Esophagus squamous epithelium (tissue), 4 donors: ENCODE measurements around the gene DEAF1.
"Not testable (repeated sequence)": the region's sequence is repeated elsewhere in the genome, so short reads cannot be mapped to it uniquely, and the experiment has no call there.

ENCODE experiments used
- POLR2A ChIP-seq, 4 donors: fragments of 450-650 bp; IDR thresholded peaks; one replicate each; pipeline ENCODE4 v1.6.1; 2017; ENCODE audit warnings: antibody characterized with exemption in 4 of 4, mild to moderate bottlenecking in 4 of 4, moderate library complexity in 3 of 4
- TF ChIP-seq, protein P1 (sequence below), 6 experiments: fragments of 450-650 bp in 4 of 6; fragments of 200-600 bp in 2 of 6; sonication (generic) in 2 of 6; IDR thresholded peaks; one replicate each; pipeline ENCODE4 v1.5.1; 2016 to 2019; ENCODE audit warnings: antibody characterized with exemption in 6 of 6, mild to moderate bottlenecking in 4 of 6, moderate library complexity in 4 of 6

DNA sequence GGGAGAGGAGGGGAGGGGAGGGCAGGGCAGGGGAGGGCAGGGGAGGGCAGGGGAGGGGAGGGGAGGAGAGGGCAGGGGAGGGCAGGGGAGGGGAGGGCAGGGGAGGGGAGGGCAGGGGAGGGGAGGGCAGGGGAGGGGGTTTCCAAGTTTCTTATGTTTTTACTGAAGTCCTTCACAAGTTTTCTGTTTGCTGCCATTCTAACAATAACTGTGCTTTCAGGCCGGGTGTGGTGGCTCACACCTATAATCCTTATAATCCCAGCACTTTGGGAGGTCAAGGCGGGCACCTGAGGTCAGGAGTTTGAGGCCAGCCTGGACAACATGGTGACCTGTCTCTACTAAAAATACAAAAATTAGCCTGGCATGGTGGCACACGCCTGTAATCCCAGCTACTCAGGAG is 4.8 kb downstream of the DEAF1 start:
- TF ChIP-seq, protein P1, sequence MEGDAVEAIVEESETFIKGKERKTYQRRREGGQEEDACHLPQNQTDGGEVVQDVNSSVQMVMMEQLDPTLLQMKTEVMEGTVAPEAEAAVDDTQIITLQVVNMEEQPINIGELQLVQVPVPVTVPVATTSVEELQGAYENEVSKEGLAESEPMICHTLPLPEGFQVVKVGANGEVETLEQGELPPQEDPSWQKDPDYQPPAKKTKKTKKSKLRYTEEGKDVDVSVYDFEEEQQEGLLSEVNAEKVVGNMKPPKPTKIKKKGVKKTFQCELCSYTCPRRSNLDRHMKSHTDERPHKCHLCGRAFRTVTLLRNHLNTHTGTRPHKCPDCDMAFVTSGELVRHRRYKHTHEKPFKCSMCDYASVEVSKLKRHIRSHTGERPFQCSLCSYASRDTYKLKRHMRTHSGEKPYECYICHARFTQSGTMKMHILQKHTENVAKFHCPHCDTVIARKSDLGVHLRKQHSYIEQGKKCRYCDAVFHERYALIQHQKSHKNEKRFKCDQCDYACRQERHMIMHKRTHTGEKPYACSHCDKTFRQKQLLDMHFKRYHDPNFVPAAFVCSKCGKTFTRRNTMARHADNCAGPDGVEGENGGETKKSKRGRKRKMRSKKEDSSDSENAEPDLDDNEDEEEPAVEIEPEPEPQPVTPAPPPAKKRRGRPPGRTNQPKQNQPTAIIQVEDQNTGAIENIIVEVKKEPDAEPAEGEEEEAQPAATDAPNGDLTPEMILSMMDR (IDR thresholded peaks at IDR 0.05), result not testable (repeated sequence)
- TF ChIP-seq POLR2A (IDR thresholded peaks at IDR 0.05), result not testable (repeated sequence)
